GM12865 (cell line): Measurements from ENCODE around the gene ITSN1.

ENCODE experiments used
- DNase-seq: peaks from one replicate; pipeline ENCODE4 v3.0.0; 2010; ENCODE audit warnings: low read depth
- H3K4me3 ChIP-seq: 2 replicates; pipeline ENCODE4 v1.5.1; 2011; ENCODE audit warnings: mild to moderate bottlenecking, low read depth, low read length, control low read depth
- TF ChIP-seq, protein P1 (sequence below): IDR thresholded peaks from 2 replicates; pipeline ENCODE4 v1.5.1; 2011; ENCODE audit warnings: low read length, control low read depth, low read depth, inconsistent platforms; ENCODE audit not compliant: insufficient read depth; ENCODE audit errors: missing control alignments

The ITSN1 gene

DNA sequence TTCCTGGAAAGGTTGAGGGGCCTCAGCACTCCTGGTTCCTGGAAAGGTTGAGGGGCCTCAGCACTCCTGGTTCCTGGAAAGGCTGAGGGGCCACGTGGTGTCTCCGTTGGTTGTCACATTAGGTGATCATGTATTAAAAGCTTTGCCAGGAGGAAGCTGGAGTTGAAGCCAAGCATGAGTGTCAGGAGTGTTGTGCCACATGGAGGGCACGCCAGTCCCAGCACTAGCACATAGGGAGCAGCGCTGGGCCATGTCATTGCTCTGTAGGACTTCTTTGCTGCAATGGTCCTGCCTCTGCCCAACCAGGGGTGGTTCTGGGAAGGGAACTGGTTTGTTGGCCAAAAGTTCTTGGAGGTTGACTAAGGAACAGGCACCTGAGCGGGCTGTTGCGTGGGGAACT lies 260.0 kb downstream of the ITSN1 start:
- no peak overlapping the region for H3K4me3 ChIP-seq
- TF ChIP-seq, protein P1, sequence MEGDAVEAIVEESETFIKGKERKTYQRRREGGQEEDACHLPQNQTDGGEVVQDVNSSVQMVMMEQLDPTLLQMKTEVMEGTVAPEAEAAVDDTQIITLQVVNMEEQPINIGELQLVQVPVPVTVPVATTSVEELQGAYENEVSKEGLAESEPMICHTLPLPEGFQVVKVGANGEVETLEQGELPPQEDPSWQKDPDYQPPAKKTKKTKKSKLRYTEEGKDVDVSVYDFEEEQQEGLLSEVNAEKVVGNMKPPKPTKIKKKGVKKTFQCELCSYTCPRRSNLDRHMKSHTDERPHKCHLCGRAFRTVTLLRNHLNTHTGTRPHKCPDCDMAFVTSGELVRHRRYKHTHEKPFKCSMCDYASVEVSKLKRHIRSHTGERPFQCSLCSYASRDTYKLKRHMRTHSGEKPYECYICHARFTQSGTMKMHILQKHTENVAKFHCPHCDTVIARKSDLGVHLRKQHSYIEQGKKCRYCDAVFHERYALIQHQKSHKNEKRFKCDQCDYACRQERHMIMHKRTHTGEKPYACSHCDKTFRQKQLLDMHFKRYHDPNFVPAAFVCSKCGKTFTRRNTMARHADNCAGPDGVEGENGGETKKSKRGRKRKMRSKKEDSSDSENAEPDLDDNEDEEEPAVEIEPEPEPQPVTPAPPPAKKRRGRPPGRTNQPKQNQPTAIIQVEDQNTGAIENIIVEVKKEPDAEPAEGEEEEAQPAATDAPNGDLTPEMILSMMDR, result no peak
- no peak for DNase-seq

DNA sequence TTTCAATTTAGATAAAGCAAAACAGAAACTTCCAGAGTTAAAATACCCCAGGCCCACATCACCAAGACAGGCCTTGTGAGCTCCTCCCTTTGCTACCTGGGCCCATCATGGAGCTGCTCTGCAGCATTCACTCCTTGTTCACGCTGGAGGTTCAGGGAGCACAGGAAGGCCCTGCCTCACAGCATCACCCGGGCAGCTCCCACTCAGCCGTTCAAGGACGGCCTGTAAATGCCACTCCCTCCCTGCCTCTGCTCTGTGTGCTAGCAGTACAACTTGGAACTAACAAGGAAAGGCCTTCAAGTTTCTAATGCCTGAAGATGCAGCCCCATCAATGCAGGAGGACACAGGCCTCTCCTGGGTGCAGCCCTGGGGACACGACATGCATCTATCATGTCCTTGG lies 261.7 kb downstream of the ITSN1 start:
- TF ChIP-seq, protein P1, result no peak
- no peak overlapping the region for H3K4me3 ChIP-seq
- no peak for DNase-seq

DNA sequence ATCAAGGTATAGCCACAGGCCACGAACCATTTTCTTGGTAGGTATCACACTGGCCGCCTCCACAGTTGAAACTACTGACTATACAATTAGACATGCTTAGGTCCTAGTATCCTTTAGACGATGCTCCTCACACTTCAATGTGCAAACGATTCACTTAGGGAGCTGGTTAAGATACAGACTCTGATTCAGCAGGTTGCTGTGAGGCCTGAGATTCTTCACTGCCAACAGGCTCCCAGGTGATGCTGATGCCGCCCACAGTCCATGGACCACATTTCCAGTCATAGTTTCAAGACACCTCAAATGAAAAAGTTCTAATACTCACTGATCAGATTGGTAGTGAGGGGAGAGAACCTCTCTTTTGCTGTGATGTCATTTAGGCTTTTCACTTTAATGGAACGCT lies 266.5 kb downstream of the ITSN1 start:
- no peak for DNase-seq

DNA sequence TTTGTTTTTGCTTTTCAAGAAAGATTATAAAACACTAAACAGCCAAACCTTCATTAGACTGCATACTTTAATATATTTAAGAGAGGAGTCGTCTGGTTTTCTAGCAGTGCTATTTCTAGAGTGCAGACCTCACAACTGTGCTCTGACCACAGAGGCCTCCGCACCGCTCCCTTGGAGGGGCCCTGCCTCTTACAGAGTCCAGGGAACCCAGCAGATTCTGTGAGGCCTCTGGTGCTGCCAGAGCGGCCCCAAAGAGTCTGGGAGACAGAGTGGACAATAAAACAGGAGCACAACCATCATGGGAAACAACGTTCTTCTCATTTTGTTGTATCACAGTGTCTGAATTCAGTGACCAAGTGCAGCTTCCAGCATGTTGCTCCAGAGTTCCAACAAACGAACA lies 267.5 kb downstream of the ITSN1 start:
- no peak for DNase-seq
- TF ChIP-seq, protein P1, result no peak
- no peak overlapping the region for H3K4me3 ChIP-seq

More for the DNA sequence above, 266.5 kb downstream of the ITSN1 start:
- H3K4me3 ChIP-seq, result no peak overlapping the region
- TF ChIP-seq, protein P1, result no peak

DNA sequence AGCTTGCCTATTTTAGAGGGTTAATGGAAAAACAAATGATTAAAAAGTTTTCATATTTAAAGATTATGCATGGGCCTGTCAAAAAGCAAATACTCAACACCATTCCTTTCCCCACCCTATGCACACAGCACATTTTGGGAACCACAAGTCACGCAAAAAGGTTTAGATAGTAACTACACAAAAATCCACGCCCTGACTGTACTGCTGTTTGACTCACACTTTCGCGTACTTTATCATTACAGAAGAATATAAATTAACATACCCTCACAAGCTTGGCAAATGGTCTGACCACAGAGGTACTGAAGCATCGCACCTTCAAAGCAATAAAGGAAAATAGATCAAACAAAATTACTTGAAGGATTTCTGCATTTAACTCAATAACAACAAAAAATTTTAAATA lies 271.9 kb downstream of the ITSN1 start:
- TF ChIP-seq, protein P1, result no peak
- no peak for DNase-seq
- peak overlapping the region; percentile 75 for H3K4me3 ChIP-seq

DNA sequence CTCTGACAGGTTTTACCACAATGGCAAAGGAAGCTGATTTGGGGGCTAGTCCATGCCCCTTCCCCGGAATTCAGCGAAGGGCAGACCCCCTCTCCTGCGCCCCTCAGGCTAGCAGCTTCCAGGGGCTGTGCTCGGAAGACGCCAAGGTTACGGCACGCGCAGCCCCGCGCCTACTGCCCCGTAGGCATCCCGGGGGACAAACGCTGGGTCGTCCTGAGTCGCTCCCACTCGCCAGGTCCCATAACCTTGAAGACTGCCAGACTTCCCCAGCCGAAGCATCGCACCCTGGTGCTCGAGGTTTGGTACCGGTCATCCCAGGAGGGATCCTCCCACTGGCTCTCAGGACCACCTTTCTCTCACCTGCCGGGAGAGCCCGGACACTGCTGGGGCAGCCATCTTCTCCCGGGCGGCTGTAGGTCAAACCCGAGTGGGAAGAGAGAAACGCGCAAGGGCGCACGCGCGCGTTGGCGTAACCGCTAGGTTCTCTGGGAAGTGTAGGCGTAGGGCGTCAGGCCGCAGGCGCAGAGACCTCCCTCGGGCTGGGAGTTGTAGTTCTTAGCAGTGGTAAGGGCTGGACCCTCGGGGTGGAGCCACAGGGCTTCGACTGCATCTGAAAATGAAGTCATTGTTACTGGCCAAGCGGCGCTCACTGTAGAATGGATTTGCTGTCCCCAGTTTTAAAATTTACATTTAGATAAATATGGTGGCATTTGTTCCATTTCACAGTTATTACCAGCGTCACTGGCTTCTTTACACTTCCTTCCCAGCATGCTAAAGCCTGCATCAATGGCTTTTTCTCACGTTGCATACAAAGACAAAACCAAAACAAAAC lies 273.3 kb downstream of the ITSN1 start, which contains the start of gene ATP5PO:
TSS of gene ATP5PO (minus strand) at position 437 of the 832 bp plus-strand sequence. CDS start at position 396, 41 bp downstream.
- TF ChIP-seq, protein P1, result no peak
- peak; percentile 99 for DNase-seq
- peak within 1 kb of the TSS; percentile 75 for H3K4me3 ChIP-seq
